Left ventricle myocardium inferior (tissue), 1 donor: ENCODE results near the gene KIAA1671. TPM values are rescaled to one million over a fixed set of nuclear protein-coding genes. Genes with fewer than 3 reads are reported as not detected.

Source experiments
- DNase-seq: peaks from one replicate; pipeline ENCODE4 v3.0.0-alpha.2; 2020
- H3K27ac ChIP-seq: fragments of 200-600 bp; replicated peaks from 2 replicates; pipeline ENCODE4 v1.8.0; 2021
- H3K27me3 ChIP-seq: fragments of 200-600 bp; 2 replicates; pipeline ENCODE4 v1.8.0; 2021; ENCODE audit warnings: low read depth
- H3K36me3 ChIP-seq: fragments of 200-600 bp; 2 replicates; pipeline ENCODE4 v1.8.0; 2021
- H3K4me1 ChIP-seq: fragments of 200-600 bp; 2 replicates; pipeline ENCODE4 v1.8.0; 2021
- H3K4me3 ChIP-seq: fragments of 200-600 bp; 2 replicates; pipeline ENCODE4 v1.8.0; 2021; ENCODE audit warnings: mild to moderate bottlenecking, moderate library complexity
- H3K9me3 ChIP-seq: fragments of 200-600 bp; replicated peaks from 2 replicates; pipeline ENCODE4 v1.8.0; 2021
- CTCF ChIP-seq: fragments of 200-600 bp; IDR thresholded peaks from 2 replicates; pipeline ENCODE4 v1.8.0; 2021; ENCODE audit warnings: antibody characterized with exemption, mild to moderate bottlenecking, borderline replicate concordance
- intact Hi-C: fragments of 100-400 bp; cut with micrococcal nuclease; formaldehyde crosslinking; loops from one replicate; pipeline ENCODE4 v1.11.0; 2022
- total RNA-seq: library from RNA; stranded (reverse); fragmentation: NEBNext Ultra II Directional; extraction: Animal tissue kit (Norgen Biotek cat#: 25700); gene quantifications from one replicate; pipeline ENCODE4 v1.2.1, GENCODE V29; 2021
- donor health status: DM: no; HTN: yes; CAD: no; lungs with severe emphysema.

Gene KIAA1671
- total RNA-seq, 1 donor from 2014 or later = 12.2 TPM

- H3K36me3 ChIP-seq = no peaks in the 10 kb centered on the region
- intact Hi-C loops = loop anchor here (5.0 kb wide), 1 partner anchor 43 kb away; no protein-coding TSS in a partner anchor
- no peak overlapping the region for H3K4me3 ChIP-seq
- peak overlapping the region; percentile 77 for H3K27ac ChIP-seq
- H3K9me3 ChIP-seq = no peaks in the 10 kb centered on the region
- peaks cover 71% of the 10 kb centered on the region for H3K4me1 ChIP-seq
- TF ChIP-seq CTCF = no peak
- no peak for DNase-seq
- H3K27me3 ChIP-seq = no peaks in the 10 kb centered on the region
Measured at GRCh38 chr22:25014896-25015755, 62.6 kb downstream of the KIAA1671 start.

- peak overlapping the region; percentile 77 for H3K27ac ChIP-seq
- no peak overlapping the region for H3K4me3 ChIP-seq
- intact Hi-C loops = no loop called here
- no peaks in the 10 kb centered on the region for H3K9me3 ChIP-seq
- no peaks in the 10 kb centered on the region for H3K27me3 ChIP-seq
- no peak for TF ChIP-seq CTCF
- H3K36me3 ChIP-seq = no peaks in the 10 kb centered on the region
- no peak for DNase-seq
- peaks cover 80% of the 10 kb centered on the region for H3K4me1 ChIP-seq
Measured at GRCh38 chr22:25016311-25016710, 63.8 kb downstream of the KIAA1671 start.

GRCh38 chr22:25018009-25018408 lies 65.5 kb downstream of the KIAA1671 start:
- peaks cover 78% of the 10 kb centered on the region for H3K4me1 ChIP-seq
- intact Hi-C loops = no loop called here

GRCh38 chr22:25019427-25020184 lies 67.1 kb downstream of the KIAA1671 start:
- Histone ChIP-seq H3K9me3 (no peaks in the 10 kb centered on the region), H3K4me3 (no peak overlapping the region), H3K27me3 (no peaks in the 10 kb centered on the region), H3K27ac (no peak overlapping the region), H3K36me3 (no peaks in the 10 kb centered on the region), H3K4me1 (peaks cover 70% of the 10 kb centered on the region)
- no peak for DNase-seq
- no peak for TF ChIP-seq CTCF
- intact Hi-C loops = no loop called here

More at GRCh38 chr22:25018009-25018408, 65.5 kb downstream of the KIAA1671 start:
- DNase-seq = no peak
- H3K4me3 ChIP-seq = no peak overlapping the region
- H3K36me3 ChIP-seq = no peaks in the 10 kb centered on the region
- TF ChIP-seq CTCF = no peak
- peak overlapping the region; percentile 37 for H3K27ac ChIP-seq
- H3K27me3 ChIP-seq = no peaks in the 10 kb centered on the region
- H3K9me3 ChIP-seq = no peaks in the 10 kb centered on the region

GRCh38 chr22:25021409-25021808 lies 68.9 kb downstream of the KIAA1671 start:
- intact Hi-C loops = no loop called here
- Histone ChIP-seq H3K27me3 (no peaks in the 10 kb centered on the region), H3K4me1 (peaks cover 70% of the 10 kb centered on the region), H3K4me3 (no peak overlapping the region), H3K27ac (peak overlapping the region; percentile 12), H3K9me3 (no peaks in the 10 kb centered on the region), H3K36me3 (no peaks in the 10 kb centered on the region)
- no peak for DNase-seq
- no peak for TF ChIP-seq CTCF
